BLaER1 treated with 17β-estradiol and CSF1 and Interleukin-3, amounts not matched to agents 10 nM and 100 nM (cell line): Measurements from ENCODE around the gene USB1.
"Not testable (repeated sequence)": the region's sequence is repeated elsewhere in the genome, so short reads cannot be mapped to it uniquely, and the experiment has no call there.

ENCODE experiments used
- H3K27ac ChIP-seq, 11 experiments: shearing (Covaris generic); formaldehyde crosslinking; 2 replicates each; pipeline ENCODE4 v1.8.1; 2022
- H3K27me3 ChIP-seq, 11 experiments: shearing (Covaris generic); formaldehyde crosslinking; 2 replicates each; pipeline ENCODE4 v1.8.1; 2022
- H3K36me3 ChIP-seq, 11 experiments: shearing (Covaris generic); formaldehyde crosslinking; 2 replicates each; pipeline ENCODE4 v1.8.1; 2022
- H3K4me1 ChIP-seq, 10 experiments: shearing (Covaris generic); formaldehyde crosslinking; 2 replicates each; pipeline ENCODE4 v1.8.1; 2022
- H3K4me2 ChIP-seq, 11 experiments: shearing (Covaris generic); formaldehyde crosslinking; 2 replicates each; pipeline ENCODE4 v1.8.1; 2022
- H3K4me3 ChIP-seq, 10 experiments: shearing (Covaris generic); formaldehyde crosslinking; 2 replicates each; pipeline ENCODE4 v1.8.1; 2022
- H3K9ac ChIP-seq, 11 experiments: shearing (Covaris generic); formaldehyde crosslinking; 2 replicates each; pipeline ENCODE4 v1.8.1; 2022
- H3K9me3 ChIP-seq, 11 experiments: shearing (Covaris generic); formaldehyde crosslinking; replicated peaks in 1 of 11; 2 replicates each; pipeline ENCODE4 v1.8.1; 2022
- H4K20me1 ChIP-seq, 11 experiments: shearing (Covaris generic); formaldehyde crosslinking; 2 replicates each; pipeline ENCODE4 v1.8.1; 2022
- Cebpa-rat ChIP-seq, 11 experiments: shearing (Covaris generic); IDR thresholded peaks; 2 replicates each; pipeline ENCODE4 v1.8.1; 2022

Gene USB1

DNA sequence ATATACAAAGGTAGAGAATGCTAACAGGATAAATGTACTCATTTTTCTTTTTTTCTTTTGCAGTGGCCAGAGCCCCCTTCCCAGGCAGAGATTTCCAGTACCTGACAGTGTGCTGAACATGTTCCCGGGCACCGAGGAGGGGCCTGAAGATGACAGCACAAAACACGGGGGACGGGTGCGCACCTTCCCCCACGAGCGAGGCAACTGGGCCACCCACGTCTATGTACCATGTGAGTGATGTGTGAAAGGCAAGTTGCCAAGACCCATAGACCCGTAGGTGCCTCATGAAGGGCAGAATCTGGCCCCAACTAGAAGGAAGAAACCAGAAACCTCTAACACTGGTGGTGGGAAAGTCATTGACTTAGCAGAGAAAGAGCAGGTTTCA is 1.2 kb downstream of the USB1 start:
- H3K9me3 ChIP-seq, result peaks cover 0 to 9% (median 7%) of the 10 kb centered on the region in 11 experiments; a peak in 12 of 22 replicates
- H3K36me3 ChIP-seq, result peaks cover 28 to 58% (median 50%) of the 10 kb centered on the region in 11 experiments
- H3K4me2 ChIP-seq, result peak overlapping the region; percentile 92 to 100 (median 100)
- H3K9ac ChIP-seq, result peak overlapping the region in 7 of 11 experiments; percentile 89 to 97 (median 93); a peak in 11 of 22 replicates
- peaks cover 19 to 67% (median 35%) of the 10 kb centered on the region in 11 experiments; a peak in 18 of 22 replicates for H4K20me1 ChIP-seq
- TF ChIP-seq Cebpa-rat (IDR thresholded peaks at IDR 0.05), result no peak
- H3K27ac ChIP-seq, result peak overlapping the region in 1 of 11 experiments; percentile 88; a peak in 2 of 22 replicates
- H3K4me1 ChIP-seq, result peaks cover 44 to 54% (median 52%) of the 10 kb centered on the region in 10 experiments
- H3K27me3 ChIP-seq, result no peaks in the 10 kb centered on the region
- peak overlapping the region in 4 of 10 experiments; percentile 70 to 93 (median 91); a peak in 8 of 20 replicates for H3K4me3 ChIP-seq

GRCh38 chr16:58002936-58003335 is 1.7 kb downstream of the USB1 start:
- Histone ChIP-seq H3K4me3 (peak overlapping the region in 2 of 10 experiments; percentile 39 to 92; a peak in 3 of 20 replicates), H3K27me3 (no peaks in the 10 kb centered on the region), H4K20me1 (peaks cover 14 to 67% (median 30%) of the 10 kb centered on the region in 11 experiments; a peak in 18 of 22 replicates), H3K27ac (no peak overlapping the region), H3K4me1 (peaks cover 43 to 50% (median 47%) of the 10 kb centered on the region in 10 experiments), H3K9me3 (peaks cover 0 to 9% (median 7%) of the 10 kb centered on the region in 11 experiments; a peak in 12 of 22 replicates), H3K4me2 (peak overlapping the region in 5 of 11 experiments; percentile 3 to 100 (median 100); a peak in 9 of 22 replicates), H3K36me3 (peaks cover 23 to 58% (median 45%) of the 10 kb centered on the region in 11 experiments), H3K9ac (peak overlapping the region in 6 of 11 experiments; percentile 9 to 97 (median 53); a peak in 7 of 22 replicates)
- TF ChIP-seq Cebpa-rat (IDR thresholded peaks at IDR 0.05), result no peak

GRCh38 chr16:58004736-58005135 is 3.5 kb downstream of the USB1 start:
- H3K27ac ChIP-seq, H3K9me3 ChIP-seq, H3K27me3 ChIP-seq, H3K4me3 ChIP-seq: not testable (repeated sequence)
- peak overlapping the region; percentile 37 to 66 (median 56); a peak in 21 of 22 replicates for H3K4me2 ChIP-seq
- peaks cover 25 to 34% (median 30%) of the 10 kb centered on the region in 10 experiments for H3K4me1 ChIP-seq
- H4K20me1 ChIP-seq, result peaks cover under 1 to 69% (median 14%) of the 10 kb centered on the region in 11 experiments; a peak in 13 of 22 replicates
- peak overlapping the region in 1 of 11 experiments; percentile 4; a peak in 1 of 22 replicates for H3K9ac ChIP-seq
- peaks cover 18 to 72% (median 57%) of the 10 kb centered on the region in 11 experiments for H3K36me3 ChIP-seq

GRCh38 chr16:58009856-58010416 is 8.7 kb downstream of the USB1 start:
- H3K27ac ChIP-seq, result no peak overlapping the region
- peaks cover 0 to 70% (median 18%) of the 10 kb centered on the region in 11 experiments; a peak in 12 of 22 replicates for H4K20me1 ChIP-seq
- H3K4me2 ChIP-seq, result no peak overlapping the region
- H3K9ac ChIP-seq, result 0 out of 22 replicates have a peak overlapping the region, but pooled peaks of 1 of the 11 experiments have one; percentile 23
- H3K4me1 ChIP-seq, result peaks cover 1 to 3% (median 2%) of the 10 kb centered on the region in 10 experiments; a peak in 18 of 20 replicates
- peaks cover 44 to 95% (median 77%) of the 10 kb centered on the region in 11 experiments for H3K36me3 ChIP-seq
- H3K27me3 ChIP-seq, result no peaks in the 10 kb centered on the region
- peaks cover 0 to 9% (median 7%) of the 10 kb centered on the region in 11 experiments; a peak in 12 of 22 replicates for H3K9me3 ChIP-seq
- H3K4me3 ChIP-seq, result no peak overlapping the region
- TF ChIP-seq Cebpa-rat (IDR thresholded peaks at IDR 0.05), result no peak

GRCh38 chr16:58010886-58011285 is 9.7 kb downstream of the USB1 start:
- Histone ChIP-seq H3K9ac (no peak overlapping the region; a peak in 1 of 22 replicates), H3K4me2 (no peak overlapping the region), H3K36me3 (peaks cover 43 to 99% (median 75%) of the 10 kb centered on the region in 11 experiments), H3K27me3 (no peaks in the 10 kb centered on the region), H4K20me1 (peaks cover 0 to 62% (median 18%) of the 10 kb centered on the region in 11 experiments; a peak in 11 of 22 replicates), H3K4me3 (no peak overlapping the region), H3K4me1 (no peaks in the 10 kb centered on the region), H3K27ac (no peak overlapping the region), H3K9me3 (peaks cover 0 to 9% (median 7%) of the 10 kb centered on the region in 11 experiments; a peak in 12 of 22 replicates)
- TF ChIP-seq Cebpa-rat (IDR thresholded peaks at IDR 0.05), result no peak

DNA sequence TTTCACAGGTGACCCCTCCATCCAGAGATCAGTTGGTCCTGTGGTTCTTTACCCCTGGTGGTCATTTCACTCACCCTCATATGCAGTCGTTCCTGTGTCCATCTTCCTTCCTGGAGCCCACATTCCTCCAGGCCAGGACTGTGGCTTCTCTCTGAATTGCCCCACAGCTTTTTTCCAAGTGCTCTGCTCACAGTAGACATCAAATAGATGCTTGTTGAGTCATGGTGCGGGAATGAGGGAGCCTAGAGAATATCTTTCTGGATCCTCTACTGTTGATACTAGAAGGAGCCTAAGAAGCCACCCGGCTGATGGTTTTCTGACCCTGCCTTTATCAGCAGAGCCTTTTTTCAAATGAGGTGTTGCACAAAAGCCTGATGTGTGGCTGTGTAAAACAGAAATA is 10.4 kb downstream of the USB1 start:
- H3K27me3 ChIP-seq, result no peaks in the 10 kb centered on the region
- peaks cover 35 to 99% (median 67%) of the 10 kb centered on the region in 11 experiments for H3K36me3 ChIP-seq
- H4K20me1 ChIP-seq, result peaks cover 0 to 62% (median 18%) of the 10 kb centered on the region in 11 experiments; a peak in 11 of 22 replicates
- H3K4me1 ChIP-seq, result no peaks in the 10 kb centered on the region
- no peak overlapping the region for H3K4me2 ChIP-seq
- TF ChIP-seq Cebpa-rat (IDR thresholded peaks at IDR 0.05), result no peak
- no peak overlapping the region for H3K4me3 ChIP-seq
- H3K9me3 ChIP-seq, result peaks cover 0 to 2% (median under 1%) of the 10 kb centered on the region in 11 experiments; a peak in 7 of 22 replicates
- no peak overlapping the region for H3K27ac ChIP-seq
- H3K9ac ChIP-seq, result no peak overlapping the region

DNA sequence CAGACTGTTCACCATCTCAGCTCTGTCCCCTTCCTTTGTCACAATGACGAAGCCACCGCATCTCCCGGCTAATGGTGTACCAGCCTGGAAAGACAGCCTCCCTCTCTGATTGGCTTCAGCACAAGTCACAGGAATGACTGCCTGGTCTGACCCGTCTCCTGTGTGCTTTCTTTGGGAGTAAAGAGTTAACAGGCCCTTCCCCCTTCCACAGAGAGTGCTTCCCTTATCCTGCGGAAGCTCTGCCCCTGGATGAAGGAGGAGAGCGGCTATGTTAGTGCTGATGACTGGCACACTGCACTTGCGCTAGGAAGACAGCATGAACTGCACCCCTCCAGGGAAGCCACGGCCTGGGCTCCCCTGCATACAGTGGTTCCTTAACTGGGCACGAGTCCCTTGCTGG is 11.3 kb downstream of the USB1 start:
- Histone ChIP-seq H3K9ac (no peak overlapping the region), H3K4me2 (no peak overlapping the region), H3K4me3 (no peak overlapping the region), H4K20me1 (peaks cover 0 to 66% (median 16%) of the 10 kb centered on the region in 11 experiments; a peak in 11 of 22 replicates), H3K4me1 (no peaks in the 10 kb centered on the region), H3K36me3 (peaks cover 39 to 99% (median 66%) of the 10 kb centered on the region in 11 experiments), H3K27ac (no peak overlapping the region), H3K27me3 (no peaks in the 10 kb centered on the region), H3K9me3 (no peaks in the 10 kb centered on the region)
- no peak for TF ChIP-seq Cebpa-rat (IDR thresholded peaks at IDR 0.05)

DNA sequence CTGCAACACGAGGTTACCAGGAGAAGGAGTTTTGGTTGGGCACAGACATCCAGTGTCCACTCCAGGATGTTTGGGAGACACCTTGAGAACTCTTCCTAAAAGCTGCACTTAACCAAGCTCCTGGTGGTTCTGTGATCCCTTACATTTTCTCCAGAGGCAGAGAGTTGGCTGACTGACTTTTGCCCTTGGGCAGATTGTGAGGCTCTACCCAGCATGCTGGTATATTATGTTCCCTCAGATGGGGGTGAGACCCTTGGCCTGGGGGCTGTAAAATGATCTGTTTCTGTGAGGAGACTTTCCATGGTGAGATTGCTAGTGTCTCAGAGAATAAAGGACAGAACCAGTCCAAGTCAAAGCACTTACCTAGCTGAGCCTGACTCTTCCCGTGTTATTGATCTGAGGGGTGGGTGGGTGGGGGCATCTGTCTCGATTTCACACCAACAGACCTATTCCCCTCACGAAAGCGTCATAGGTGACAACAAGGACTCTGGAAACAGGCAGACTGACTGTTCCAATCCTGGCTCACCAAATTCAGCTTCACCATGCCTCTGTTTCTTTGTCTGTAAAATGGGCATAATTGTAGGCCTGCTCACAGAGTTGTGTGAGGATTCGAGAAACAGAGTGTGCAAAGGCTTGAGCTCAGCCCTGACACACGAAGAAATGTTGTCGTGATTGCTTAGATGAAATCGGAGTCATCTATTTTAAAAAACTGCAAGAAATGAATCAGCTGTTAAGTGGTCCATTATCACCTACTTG is 12.2 kb downstream of the USB1 start:
- Histone ChIP-seq H3K9me3 (no peaks in the 10 kb centered on the region), H3K27me3 (no peaks in the 10 kb centered on the region), H3K36me3 (peaks cover 39 to 99% (median 68%) of the 10 kb centered on the region in 11 experiments), H3K27ac (no peak overlapping the region), H3K4me1 (no peaks in the 10 kb centered on the region), H3K4me2 (no peak overlapping the region), H4K20me1 (peaks cover 0 to 64% (median 8%) of the 10 kb centered on the region in 11 experiments; a peak in 11 of 22 replicates), H3K4me3 (no peak overlapping the region), H3K9ac (no peak overlapping the region)
- no peak for TF ChIP-seq Cebpa-rat (IDR thresholded peaks at IDR 0.05)
